Adrenal gland (tissue), 5 donors: Measurements from ENCODE around the gene EXD3.

Experiments
- POLR2A ChIP-seq, 2 donors: fragments of 450-650 bp; IDR thresholded peaks; one replicate each; pipeline ENCODE4 v1.6.1; 2017; ENCODE audit warnings: antibody characterized with exemption in 2 of 2, mild to moderate bottlenecking in 2 of 2, moderate library complexity in 1 of 2
- TF ChIP-seq, protein P1 (sequence below), 6 experiments: fragments of 450-650 bp in 4 of 6; fragments of 200-600 bp in 2 of 6; sonication (generic) in 1 of 6; IDR thresholded peaks; 1 replicate in 5 of 6; 2 replicates in 1 of 6; pipeline versions ENCODE4 v1.5.1 to v1.8.0; 2016 to 2021; ENCODE audit warnings: antibody characterized with exemption in 6 of 6, mild to moderate bottlenecking in 2 of 6, moderate library complexity in 1 of 6
- donor health status: DM: no; HTN: no; CAD: no.

GRCh38 chr9:137370865-137371520 is 52.0 kb downstream of the EXD3 start:
- TF ChIP-seq, protein P1, sequence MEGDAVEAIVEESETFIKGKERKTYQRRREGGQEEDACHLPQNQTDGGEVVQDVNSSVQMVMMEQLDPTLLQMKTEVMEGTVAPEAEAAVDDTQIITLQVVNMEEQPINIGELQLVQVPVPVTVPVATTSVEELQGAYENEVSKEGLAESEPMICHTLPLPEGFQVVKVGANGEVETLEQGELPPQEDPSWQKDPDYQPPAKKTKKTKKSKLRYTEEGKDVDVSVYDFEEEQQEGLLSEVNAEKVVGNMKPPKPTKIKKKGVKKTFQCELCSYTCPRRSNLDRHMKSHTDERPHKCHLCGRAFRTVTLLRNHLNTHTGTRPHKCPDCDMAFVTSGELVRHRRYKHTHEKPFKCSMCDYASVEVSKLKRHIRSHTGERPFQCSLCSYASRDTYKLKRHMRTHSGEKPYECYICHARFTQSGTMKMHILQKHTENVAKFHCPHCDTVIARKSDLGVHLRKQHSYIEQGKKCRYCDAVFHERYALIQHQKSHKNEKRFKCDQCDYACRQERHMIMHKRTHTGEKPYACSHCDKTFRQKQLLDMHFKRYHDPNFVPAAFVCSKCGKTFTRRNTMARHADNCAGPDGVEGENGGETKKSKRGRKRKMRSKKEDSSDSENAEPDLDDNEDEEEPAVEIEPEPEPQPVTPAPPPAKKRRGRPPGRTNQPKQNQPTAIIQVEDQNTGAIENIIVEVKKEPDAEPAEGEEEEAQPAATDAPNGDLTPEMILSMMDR (IDR thresholded peaks at IDR 0.05), result no peak
- no peak for TF ChIP-seq POLR2A (IDR thresholded peaks at IDR 0.05)
